RPMI8226 (cell line): ENCODE measurements around the gene KRTAP4-5.
"Not testable (repeated sequence)": the region's sequence is repeated elsewhere in the genome, so short reads cannot be mapped to it uniquely, and the experiment has no call there.

Source experiments
- DNase-seq: peaks from one replicate; pipeline ENCODE4 v3.0.0-alpha.2; 2015

KRTAP4-5 gene

GRCh38 chr17:41145261-41145660, 4.4 kb downstream of the KRTAP4-5 start:
- no peak for DNase-seq

DNA sequence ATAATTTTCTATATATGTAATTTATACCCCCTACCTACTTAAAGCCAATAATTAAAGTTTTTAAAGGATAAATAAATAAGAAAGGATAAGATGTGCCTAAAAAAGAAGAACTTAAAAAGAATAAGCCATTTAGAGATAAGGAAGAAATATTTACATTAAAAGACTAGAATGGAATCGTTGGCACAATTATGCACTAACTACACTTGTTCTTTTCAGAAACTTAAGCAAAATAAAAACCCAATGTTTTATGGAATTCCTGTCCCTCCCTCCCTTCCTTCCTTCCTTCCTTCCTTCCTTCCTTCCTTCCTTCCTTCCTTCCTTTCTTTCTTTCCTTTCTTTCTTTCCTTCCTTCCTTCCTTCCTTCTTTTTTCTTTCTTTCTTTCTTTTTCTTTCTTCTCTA, 4.8 kb downstream of the KRTAP4-5 start:
- no peak for DNase-seq

- no peak for DNase-seq
Observed at GRCh38 chr17:41141361-41141760, 8.3 kb downstream of the KRTAP4-5 start.

- DNase-seq, result no peak
Observed at GRCh38 chr17:41140360-41141131, 9.1 kb downstream of the KRTAP4-5 start, which contains the start of gene KRTAP4-6. TSS of gene KRTAP4-6 (minus strand) at chr17:41140544. CDS start at chr17:41140487, 57 bp downstream.

- DNase-seq, result not testable (repeated sequence)
Observed at GRCh38 chr17:41139865-41140264, 9.8 kb downstream of the KRTAP4-5 start.

DNA sequence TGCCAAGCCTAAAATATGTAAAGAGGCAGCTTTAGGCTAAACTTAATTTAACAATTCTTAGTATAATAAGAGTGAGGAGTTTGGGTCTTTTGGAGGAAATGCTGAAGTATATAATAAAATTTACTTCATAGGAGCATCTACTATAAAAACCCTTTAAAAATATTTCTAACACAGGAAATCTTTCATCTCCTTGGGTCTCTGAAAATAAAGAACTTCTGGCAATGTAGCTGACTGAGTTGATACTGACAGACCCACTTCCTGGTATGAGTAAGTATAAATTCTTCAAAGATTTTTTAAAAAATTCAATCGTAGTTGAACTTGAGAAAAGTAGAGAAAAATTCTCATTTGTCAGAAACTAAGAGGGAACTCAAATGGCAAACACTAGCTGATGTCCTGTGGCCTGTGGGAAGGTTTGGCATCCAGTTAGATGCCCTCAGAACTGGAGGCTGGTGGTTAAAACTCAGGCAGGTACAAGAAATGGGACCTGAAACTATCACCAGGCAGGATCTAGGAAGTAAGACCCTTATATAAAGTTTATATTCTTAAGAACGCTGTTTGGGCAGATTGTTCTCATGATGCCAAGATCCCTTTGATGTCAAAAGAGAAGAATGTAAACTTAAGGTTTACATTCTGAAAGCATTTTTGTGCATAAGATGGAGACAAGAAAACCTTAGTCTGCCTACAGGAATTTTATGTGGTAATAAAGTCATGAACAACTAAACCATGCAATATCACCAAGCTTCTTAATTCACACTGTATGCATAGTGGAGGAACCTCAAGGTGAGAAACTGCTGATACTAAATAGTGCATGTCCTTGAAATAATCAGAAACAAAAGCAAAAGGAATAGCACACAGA, 15.5 kb downstream of the KRTAP4-5 start:
- no peak for DNase-seq

DNA sequence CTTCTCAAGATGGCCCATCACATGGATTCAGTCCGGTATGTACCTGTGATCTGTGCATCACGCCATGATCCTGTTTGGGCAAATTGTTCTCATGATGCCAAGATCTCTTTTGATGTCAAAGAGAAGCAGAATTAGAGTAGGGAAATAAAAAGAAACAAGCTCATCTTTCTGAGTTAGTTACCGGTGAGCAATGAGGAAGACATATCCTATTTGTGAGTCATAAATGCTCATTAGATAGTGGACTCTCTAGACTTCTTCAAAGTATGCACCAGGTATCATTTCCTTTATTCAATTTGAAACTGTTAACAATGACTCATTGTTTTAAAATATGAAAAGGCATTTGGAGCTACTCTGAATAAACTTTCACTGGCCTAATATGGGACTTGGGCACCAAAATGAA, 17.6 kb downstream of the KRTAP4-5 start:
- DNase-seq, result no peak

DNA sequence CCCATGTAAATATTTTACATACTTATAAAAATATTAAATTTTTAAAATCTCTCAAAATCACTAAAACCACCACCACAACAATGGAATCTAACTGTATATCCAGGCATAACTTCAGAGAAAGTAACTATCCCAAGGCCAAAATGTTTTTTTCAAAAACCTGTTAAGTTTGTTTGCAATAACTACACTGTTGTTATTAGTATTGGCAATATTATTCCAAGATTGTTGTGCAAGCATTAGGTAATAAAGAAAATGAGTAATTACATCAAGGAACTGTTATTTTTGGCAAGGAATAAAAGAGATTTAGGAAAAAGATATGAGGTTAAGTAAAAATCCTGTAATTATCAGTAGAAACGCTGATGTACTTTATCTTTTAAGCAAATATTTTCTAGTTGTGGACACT, 22.3 kb downstream of the KRTAP4-5 start:
- DNase-seq, result no peak

DNA sequence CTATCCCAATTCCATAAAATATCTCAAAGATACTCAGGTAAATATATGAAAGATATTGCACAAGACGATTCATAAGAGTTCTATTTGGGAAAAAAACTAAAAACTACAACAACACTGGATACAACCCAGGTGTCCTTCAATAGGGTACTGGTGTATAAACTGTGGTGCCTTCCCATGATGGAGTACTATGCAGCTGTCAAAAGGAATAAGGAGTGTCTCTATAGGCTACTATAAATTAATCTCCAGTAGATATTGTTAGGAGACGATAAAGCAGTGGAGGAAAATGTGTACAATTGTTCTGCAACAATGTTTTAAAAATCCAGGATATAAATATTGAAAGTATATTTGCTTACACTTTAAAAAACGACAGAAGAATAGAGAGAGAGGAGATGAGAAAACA, 23.2 kb downstream of the KRTAP4-5 start:
- DNase-seq, result no peak

- DNase-seq, result no peak
Observed at GRCh38 chr17:41125064-41125463, 24.6 kb downstream of the KRTAP4-5 start.

GRCh38 chr17:41123991-41124371, 25.6 kb downstream of the KRTAP4-5 start, which contains the start of gene KRTAP4-12:
TSS of gene KRTAP4-12 (minus strand) at chr17:41124182. CDS start at chr17:41124122, 60 bp downstream.
- DNase-seq, result not testable (repeated sequence)

- not testable (repeated sequence) for DNase-seq
Observed at GRCh38 chr17:41123292-41123990, 26.2 kb downstream of the KRTAP4-5 start.

DNA sequence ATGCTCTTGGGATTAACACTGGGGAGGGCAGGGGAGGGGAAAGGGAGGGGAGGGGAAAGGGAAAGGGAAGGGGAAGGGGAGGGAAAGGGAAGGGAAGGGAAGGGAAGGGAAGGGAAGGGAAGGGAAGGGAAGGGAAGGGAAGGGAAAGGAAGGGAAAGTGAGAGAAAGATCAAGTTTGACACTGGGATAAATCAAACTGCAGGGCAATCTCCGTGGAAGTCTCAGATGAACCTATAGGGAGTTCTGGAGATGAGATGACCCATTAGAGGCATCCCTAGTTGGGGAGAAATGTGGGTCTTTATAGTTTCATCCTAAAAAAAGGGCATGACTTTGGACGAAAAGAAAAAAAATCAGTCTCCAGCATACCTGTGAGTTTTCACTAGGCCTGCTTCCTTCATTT, 27.9 kb downstream of the KRTAP4-5 start:
- DNase-seq, result no peak

DNA sequence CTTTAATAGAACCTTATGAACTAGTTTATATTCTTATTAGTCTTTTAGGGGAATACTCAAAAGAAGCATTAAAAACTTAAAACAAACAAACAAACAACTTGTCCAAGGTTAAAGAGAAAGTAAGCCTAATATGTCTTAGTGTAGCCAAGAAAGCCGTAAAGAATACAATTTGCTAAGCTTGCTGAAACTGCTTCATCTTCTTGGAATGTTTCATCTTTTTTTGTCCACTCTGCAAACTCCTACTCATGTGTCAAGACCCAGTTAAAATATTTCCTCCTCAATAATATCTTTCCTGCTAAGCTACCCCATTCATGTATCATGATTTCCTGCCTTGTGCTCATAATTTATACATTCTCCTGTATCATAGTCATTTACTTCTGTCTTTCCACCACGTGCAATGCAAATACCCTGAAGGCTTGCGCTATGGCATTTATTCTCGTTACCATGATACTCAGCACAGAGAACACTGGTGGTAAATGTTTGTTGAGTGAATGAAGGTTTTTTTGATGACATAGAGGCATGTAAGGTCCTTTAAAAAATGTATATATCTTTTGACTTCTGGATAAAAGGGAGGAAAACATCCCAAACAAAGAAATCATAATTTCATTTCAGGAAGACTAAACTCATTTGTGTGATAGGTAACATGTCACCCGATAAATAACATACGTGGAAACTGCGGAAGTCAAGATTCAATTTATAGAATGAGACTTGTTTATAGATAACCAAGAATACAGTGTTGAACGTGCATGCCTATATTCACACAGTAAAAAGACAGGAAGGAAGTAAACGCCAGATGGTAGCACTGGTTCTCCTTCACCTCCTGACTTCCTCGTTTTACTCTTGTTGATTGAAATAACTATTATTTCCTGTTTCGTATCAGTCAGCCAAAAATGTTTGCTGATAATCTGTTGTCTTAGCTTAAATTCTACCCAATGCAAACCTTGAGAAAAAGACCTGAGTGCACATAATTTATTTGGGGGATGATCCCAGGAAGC, 29.6 kb downstream of the KRTAP4-5 start:
- DNase-seq, result not testable (repeated sequence)

GRCh38 chr17:41118721-41119120, 30.9 kb downstream of the KRTAP4-5 start:
- DNase-seq, result no peak

GRCh38 chr17:41117846-41118386, 31.7 kb downstream of the KRTAP4-5 start, which contains the start of gene KRTAP4-11:
TSS of gene KRTAP4-11 (minus strand) at chr17:41118373. CDS start at chr17:41118315, 58 bp downstream.
- DNase-seq, result not testable (repeated sequence)

DNA sequence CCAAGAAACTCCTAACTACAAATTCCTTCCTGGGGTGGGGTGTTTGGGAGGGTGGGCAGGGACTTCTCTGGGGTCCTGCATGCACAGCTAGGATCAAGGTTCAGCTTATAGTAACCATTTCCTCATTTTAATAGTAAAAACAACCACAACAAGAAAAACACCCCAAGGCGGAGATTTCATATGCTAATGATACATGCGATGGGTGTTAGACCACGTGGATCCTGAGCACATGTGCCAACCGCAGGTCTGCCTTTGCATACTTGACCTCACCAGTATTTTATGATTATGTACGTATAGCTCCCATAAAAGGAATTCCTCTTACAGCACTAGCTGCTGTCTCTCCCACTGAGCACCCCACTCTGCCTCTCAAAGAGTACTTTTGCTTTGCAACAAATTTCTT, 33.3 kb downstream of the KRTAP4-5 start:
- peak; percentile 20 for DNase-seq

GRCh38 chr17:41111151-41111885, 38.3 kb downstream of the KRTAP4-5 start:
- no peak for DNase-seq

DNA sequence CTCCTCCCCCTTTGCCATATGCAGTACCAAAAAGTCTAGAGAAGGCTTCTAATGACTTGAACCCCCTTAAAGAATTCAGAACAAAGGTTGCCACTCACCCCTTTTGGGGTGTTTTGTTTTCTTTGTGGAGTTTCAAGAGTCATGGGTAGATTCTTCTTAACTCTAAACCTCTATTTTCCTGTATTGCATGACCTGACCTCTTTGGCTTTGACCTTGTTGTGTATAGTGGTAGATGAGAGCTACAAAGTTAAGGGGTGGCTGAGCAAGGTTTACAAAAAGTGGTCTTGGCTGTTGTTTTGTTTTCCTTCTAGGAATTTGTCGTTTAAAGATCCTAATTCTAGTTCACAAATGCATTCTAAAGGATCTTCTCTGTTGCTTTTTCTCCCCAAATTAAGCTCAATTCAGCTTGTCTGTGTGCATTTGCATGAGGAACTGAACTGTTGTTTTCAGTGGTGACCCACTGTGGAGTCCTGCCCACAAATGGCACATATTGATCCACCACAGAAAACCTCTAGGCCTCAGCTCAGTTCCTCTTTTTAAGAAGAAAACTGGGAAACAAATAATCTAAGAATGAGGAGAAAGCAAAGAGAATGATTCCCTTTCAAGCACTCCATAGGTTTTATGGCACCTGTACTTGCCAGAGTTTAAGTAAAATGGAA, 40.8 kb downstream of the KRTAP4-5 start:
- not testable (repeated sequence) for DNase-seq

DNA sequence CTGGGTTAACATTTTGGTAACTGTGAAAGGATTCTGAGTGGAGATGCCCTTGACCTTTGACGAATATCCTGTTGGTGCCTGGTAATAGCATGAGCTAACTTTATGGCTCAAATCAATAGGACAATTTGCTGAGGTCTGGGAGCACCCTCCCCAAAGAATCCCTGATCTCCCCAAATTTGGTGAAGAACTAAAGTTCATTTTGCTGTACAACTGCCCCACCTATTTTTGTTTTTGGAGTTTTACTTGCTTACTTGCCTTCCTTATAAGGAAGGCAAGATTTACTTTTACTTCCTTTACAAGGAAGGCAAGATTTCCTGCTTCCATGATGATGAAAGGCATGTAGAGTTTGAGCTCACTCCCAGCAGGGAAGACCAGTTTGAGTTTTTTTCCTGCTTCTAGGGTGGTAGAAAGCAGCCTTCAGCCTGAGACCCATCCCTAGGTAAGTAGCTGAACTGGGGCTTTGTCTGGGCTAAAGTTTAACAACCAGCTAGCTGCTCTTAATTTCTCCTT, 41.6 kb downstream of the KRTAP4-5 start:
- DNase-seq, result no peak
